ENCODE data around the gene CACNA2D4.
"Not testable (repeated sequence)": the region's sequence is repeated elsewhere in the genome, so short reads cannot be mapped to it uniquely, and the experiment has no call there.

GRCh38 chr12:1945502-1945901 is 27.1 kb upstream of the CACNA2D4 start:
- not testable (repeated sequence) for TF ChIP-seq CTCF, POLR2A (IDR thresholded peaks at IDR 0.05)
